Occipital lobe (tissue), 2 donors: ENCODE measurements around the gene BMP3. TPM values are rescaled to one million over a fixed set of nuclear protein-coding genes. Genes with fewer than 3 reads are reported as not detected.
"Not testable (repeated sequence)": the region's sequence is repeated elsewhere in the genome, so short reads cannot be mapped to it uniquely, and the experiment has no call there.

ENCODE experiments used
- DNase-seq: peaks from one replicate; lab custom pipeline; 2025; lab: John Stamatoyannopoulos, UW
- total RNA-seq: library from RNA; depleted of rRNA; stranded (reverse); fragments of >200 nt; gene quantifications from one replicate; pipeline ENCODE4 v1.2.3, GENCODE V29; 2014

Gene BMP3, protein sequence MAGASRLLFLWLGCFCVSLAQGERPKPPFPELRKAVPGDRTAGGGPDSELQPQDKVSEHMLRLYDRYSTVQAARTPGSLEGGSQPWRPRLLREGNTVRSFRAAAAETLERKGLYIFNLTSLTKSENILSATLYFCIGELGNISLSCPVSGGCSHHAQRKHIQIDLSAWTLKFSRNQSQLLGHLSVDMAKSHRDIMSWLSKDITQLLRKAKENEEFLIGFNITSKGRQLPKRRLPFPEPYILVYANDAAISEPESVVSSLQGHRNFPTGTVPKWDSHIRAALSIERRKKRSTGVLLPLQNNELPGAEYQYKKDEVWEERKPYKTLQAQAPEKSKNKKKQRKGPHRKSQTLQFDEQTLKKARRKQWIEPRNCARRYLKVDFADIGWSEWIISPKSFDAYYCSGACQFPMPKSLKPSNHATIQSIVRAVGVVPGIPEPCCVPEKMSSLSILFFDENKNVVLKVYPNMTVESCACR
- total RNA-seq: 6.2 TPM

DNA sequence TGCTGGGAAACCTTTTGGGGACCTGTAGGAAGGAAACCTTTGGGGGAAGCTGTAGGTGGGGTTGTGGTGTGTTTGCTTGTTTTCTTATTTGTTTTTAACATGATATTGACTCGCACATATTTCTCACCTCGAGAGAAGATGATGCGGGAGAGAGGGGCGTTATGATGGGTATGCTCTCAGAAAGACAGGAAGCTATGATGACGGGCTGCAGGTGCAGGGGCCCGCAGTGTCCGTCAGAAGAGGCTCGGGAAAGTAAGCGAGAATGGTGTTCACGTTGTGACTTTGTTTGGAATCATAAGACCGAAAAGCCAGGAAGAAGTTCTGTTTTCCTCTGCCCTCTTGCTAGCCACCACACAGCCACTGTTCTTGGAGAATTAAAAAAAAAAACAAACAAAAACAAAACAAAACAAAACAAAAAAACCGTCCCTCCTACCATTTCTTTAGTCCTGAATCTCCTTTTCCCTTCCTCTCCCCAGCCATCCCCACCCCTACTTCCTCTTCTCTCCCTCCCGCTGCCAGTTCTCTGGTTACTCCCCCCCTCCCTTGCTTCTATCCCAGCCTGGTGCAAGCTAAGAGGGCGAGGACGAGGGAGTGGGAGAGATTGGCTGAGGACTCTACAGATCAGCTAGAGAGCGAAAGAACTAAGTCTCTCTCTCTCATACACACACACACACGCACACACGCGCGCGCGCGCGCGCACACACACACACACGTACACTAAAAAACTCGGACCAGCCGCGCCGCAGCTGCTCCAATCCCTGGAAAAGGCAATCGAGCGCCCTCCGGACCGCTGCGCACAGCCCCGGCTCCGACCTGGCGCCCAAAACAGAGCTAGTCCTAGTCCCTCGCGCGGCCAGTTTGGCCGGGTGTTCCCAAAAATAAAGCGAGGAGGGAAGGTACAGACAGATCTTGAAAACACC is at the start of gene BMP3:
Gene BMP3, plus strand, starts transcription at position 648 of the 920 bp plus-strand sequence. CDS start 577 bp downstream, outside the sequence.
- DNase-seq: no peak

DNA sequence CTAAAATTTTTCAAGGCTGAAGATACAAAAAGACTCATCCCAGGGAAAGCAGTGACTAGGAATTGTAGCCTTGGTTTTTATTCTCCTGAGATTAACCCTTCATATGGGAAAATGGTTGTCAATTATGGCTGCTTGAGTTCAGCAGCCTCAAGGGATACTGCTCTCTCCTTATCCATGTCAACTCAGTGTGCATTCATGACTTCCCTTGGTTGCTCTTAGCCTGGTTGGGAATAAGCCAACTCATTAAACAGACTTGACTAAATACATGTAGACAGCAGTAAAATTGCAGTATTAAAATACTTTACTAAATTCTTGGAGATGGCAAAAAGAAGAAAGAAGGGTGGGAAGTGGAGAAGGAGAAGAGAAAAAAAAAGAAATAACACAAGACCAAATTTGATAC is 44.5 kb upstream of the BMP3 start:
- DNase-seq: no peak

DNA sequence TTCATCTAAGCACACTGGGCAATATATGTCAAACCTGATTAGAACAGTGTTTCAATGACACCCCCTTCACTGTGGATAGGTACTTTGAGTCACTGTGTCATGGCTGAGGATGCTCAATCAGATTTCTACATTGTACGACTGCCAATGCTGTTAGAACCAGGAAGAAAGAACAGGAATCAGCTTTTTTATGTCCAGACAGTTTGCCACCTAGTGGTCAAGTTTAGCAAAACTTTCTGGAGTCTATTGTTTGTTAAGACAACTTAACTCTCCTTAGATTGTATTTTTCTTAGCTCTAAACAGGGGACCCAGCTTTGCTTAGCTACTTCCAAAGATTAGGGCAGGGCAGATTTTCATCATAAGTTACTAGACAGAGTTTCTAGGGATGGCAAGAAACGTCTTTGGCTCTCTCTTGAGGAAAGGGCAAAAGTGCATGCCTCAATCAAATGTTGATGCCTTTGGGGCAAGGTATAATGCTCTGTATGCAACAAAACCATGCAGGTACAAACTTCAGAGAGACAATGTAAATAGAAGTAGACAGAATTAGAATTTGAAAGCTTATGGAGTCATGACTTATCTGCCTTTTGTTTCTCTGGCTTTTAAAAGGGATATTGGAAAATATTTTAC is 40.5 kb upstream of the BMP3 start:
- no peak for DNase-seq

DNA sequence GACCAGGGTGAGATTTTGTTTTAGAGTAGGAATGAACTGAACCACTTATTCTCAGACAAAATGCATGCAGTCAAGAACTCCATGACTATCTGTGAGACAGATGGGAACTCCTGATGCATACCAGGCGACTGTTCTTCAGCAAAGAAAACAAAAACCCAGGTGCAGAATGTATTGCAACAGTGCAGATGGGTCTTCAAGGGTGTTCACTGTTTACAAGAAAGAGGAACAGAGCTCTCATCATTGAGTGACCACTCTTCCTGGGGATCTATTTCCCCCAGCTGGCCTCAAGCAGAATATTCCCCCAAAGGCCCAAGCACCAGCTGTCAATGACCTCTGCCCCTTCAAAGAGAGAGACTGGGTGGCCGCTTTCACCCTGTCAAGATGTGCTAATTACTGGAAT is 39.7 kb upstream of the BMP3 start:
- DNase-seq: no peak

DNA sequence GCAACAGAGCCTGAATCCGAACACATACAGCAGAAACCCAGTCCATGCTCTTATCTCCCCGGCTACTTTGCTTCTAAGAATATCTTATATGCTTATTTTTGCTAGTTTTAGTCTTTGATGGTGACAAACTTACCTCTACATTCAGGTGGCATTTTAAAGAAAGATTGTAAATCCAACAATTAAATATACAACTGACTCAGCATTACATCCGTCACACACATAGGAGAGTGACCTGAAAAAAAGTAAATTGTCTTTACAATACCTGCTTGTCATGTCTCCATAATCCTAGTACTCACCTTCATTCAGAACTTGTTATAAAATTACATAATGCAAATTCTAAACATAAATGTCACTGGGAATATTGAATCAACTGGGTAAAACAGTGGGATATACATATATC is 30.6 kb upstream of the BMP3 start:
- DNase-seq: no peak

DNA sequence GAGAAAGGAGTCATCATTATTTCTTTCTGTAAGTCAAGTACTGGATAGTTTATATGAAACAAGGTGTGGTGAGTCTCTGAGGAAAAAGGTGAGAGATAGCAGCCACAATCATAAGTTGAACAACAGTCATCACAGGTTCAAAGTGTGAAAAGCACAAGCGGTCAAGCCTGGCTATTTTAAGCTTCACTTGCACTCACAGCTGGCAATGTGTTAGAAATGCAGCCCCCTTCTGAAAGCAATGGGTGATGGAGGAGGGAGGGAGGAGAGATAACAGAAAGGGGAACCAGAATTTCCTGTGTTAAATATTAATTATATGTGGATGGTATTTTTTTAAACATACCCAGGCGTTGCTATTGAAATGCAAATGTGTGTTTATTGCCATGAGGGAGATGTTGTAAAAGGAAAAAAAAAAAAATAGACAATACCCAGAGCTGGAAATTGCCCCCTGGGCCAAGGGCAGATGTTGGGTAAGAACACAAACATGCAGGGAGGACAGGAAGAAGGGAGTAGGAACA is 26.9 kb upstream of the BMP3 start:
- no peak for DNase-seq

DNA sequence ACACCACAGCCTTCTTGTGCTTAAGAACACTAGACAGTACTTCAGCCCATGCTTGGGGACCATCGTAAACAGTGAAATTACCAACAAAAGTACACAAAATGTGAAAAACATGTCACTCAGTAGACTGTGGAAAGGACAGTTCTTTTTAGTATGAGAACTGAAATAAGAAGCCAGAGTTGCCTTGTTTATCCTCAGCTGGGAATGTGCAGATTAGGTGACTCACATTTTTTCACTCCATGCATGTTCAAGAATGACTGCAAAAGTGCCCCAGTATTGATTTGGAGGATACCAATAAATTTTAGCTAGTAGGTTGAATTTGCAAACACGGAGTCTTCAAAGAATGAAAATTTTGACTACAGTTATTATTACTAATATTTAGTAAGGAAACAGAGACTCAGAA is 23.1 kb upstream of the BMP3 start:
- DNase-seq: no peak

DNA sequence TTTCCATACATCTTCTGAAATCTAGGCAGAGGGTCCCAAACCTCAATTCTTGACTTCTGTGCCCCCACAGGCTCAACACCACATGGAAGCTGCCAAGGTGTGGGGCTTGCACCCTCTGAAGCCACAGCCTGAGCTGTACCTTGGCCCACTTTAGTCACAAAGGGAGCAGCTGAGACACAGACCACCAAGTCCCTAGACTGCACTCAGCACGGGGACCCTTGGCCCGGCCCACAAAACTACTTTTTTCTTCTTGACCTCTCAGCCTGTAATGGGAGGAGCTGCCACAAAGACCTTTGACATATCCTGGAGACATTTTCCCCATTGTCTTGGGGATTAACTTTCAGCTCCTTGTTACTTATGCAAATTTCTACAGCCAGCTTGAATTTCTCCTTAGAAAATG is 13.9 kb upstream of the BMP3 start:
- not testable (repeated sequence) for DNase-seq

DNA sequence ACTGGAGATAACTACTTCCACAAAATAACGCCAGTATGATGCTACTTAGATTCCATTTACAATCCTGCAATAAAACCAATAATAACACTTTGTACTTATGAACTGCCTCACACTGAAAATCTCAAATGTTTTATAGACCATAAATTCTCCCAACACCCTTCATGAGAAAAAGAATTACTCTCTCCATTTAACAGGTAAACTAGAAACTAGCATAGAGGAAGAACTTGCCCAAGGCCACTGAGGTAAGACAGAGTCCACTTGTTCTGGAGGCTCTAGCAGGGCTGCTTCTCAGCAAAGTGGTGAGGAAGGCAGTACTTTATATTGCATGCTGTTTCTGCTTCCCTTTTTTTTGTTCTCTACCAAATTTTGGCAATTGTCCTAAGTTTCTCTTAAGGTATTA is 11.5 kb upstream of the BMP3 start:
- DNase-seq: no peak

DNA sequence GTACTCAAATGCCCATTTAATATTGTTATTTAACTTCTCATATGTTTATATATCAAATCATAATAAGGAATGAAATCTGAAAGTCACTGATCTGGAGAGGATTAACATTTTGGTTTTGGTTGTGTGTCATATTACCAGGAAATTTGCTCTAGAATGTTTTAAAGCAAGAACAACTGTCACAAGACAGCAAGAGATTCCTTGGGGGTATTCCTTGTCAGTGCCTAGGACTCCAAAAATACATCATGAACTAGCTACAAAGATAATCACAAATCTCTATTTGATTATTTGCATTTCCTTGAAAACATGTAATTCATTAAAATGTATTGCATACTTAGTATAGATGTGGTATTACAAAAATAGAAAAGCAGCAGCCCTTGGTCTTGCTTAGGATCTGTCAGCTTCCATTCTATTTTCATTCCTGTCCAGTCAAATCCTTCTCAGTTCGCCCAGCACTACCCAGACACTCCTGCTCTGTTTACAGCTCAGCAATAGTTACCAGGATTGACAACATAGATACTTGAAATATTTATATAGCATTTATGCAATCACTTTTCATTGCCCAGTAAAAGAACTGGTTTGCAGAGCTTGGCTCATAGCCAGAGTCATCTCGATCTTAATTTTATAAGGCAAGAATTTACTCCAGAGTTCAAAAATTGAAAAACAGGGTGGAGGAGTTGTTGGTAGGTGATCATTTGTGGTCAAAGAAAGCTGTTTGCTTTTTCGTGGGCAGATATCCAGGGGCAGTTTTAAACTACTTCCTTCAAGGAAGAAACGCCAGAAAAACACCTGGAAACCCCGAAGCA is 9.2 kb upstream of the BMP3 start:
- no peak for DNase-seq

DNA sequence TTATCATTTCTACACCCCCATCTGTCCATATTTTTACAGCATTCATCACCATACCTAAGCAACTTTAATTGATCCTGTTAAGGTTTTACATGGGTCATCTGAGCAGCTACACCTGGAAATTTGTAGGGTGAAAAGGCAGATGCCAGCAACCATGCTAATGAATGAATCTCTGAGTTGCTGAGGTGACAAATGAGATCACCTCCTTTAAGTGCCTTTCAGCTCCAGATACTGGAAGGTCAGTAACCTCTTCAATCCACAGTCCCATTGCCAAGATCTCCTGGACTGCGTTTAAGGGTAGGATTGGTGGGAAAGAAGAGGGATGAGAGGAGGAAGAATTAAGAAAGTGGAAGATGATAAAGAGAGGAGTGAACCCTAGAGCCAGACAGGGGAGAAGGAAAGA is 8.5 kb upstream of the BMP3 start:
- no peak for DNase-seq

DNA sequence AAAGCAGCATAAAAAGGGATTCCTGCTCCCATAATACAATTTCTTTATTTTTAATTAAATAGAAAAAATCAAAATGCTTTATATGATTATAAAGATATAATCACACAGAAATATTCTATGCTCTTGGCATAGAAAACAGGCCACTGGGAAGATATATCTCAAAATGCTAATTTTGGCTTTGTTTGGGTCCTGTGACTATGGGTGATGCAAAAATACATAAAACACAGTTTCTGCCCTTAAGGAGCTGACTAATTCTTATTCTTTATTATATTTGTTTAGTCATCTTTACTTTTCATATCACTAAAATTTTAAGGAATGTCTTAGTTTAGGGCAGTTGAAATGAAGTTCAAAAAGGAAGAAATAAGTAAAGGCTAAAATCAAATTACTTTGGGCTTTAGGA is 7.0 kb upstream of the BMP3 start:
- no peak for DNase-seq

DNA sequence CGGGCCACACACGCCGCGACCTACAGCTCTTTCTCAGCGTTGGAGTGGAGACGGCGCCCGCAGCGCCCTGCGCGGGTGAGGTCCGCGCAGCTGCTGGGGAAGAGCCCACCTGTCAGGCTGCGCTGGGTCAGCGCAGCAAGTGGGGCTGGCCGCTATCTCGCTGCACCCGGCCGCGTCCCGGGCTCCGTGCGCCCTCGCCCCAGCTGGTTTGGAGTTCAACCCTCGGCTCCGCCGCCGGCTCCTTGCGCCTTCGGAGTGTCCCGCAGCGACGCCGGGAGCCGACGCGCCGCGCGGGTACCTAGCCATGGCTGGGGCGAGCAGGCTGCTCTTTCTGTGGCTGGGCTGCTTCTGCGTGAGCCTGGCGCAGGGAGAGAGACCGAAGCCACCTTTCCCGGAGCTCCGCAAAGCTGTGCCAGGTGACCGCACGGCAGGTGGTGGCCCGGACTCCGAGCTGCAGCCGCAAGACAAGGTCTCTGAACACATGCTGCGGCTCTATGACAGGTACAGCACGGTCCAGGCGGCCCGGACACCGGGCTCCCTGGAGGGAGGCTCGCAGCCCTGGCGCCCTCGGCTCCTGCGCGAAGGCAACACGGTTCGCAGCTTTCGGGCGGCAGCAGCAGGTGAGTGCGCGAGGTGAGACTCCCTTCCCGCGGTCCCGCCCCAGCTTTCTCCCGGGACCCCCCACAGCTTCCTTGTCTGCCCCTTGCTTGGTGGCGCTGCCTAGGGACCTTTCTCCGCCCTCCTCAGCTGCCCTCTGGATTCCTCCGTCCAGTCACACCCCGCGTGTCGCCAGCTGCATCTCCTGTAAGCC is 678 bp downstream of the BMP3 start:
- no peak for DNase-seq

DNA sequence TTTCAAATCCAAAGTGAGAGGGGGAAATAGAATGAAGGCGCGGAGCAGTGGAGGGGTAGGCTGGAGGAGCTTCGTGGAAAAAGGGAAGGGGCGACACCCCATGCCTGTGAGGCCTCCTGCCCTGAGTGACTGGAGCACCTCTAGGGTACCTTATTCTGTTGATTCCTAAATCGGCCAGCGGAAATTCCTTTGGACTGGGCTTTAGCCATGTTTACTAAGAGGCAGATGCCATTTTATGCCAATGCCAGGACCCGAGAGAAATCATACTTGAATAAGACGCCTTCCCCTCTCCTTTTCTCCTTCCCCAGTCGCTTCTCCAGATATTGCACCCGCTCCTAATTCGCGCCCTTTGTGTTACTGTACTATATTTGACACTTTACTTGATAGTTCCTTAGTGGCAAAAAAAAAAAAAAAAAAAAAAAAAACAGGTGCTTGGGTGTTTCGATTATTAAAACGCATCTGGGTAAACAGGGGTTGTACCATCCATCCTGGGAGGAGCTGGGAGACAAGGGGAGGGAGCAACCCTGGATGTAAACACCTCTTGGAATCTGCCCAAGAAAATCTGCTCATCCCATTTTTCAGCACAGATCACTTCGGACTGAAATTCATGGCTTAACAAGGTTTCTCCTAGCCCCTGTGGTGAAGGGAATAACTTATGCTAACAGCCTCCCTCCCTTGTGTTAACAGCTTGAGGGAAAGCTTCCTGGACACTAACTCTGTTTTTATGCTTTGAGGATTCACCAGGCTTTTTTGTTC is 1.5 kb downstream of the BMP3 start:
- DNase-seq: no peak

DNA sequence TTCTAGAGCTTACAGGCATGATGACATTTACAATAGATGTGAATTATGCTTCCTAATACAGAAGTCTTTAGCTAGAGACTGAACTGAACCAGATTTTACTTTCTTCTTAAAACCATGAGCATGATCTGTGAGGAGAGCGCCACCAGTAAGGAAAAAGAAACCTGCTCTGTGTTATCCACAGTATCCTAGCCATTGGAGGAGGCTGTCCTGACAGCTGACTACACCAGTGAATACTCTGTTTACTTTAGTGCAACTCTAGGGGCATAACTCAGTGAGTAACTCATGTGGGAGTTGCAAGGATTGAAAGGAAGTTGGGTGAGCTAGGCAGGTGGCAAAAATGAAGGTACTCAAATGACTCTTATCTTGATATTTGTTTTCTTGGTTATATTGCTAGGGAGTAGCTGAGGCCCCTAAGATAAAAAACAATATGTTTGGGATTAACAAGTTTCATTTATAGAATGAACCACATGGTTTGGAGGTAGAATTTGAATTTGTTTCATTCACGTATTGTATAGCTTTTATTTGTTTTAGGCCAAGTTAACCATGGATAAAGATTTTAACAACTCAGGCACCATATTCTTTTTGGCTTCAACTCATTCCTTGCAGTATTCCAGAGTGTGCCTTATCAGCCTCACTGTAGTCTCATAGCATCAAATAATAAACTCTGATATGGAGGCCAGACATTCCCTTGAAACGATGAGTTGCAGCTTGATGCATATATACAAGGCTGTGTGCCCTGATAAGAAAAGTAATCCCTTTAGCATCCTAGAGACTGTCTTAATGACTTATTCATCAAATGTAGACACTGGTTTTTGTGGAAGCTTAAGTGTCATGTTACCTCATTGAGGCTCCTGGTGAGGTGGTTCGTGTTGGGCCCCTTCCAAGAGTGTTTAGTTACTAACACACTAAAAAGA is 2.5 kb downstream of the BMP3 start:
- no peak for DNase-seq

DNA sequence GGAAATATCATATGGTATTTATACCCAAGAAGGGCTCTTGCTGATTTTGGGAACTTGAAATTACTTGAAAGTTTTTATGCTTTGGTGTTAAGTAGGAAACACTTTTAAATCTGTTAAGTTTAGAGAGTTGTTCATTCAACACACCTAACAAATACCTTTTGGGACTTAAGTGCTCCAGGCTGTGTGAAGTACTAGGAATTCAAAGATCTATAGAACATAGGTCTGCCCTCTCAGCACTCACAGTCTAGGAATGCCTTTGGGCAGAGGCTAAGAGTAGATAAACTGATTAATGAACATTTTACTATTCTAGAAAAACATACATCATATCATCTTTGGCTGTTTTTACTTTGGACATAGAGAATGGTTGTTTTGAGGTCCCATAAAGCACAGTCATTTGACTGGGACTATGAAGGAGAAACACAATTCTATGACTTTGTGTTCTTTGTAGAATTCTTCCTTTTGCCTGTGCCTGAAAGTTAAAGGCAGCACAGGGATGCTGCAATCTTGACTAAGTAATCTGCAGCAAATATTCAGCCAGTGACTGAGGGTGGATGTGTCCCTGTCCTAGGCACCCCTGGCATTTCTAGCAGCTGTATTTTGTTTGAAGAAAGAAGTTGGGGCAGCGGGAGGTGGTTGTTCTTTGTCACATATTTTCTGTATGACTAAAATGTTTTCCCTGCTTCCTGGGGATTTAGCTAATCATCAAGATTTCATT is 8.3 kb downstream of the BMP3 start:
- no peak for DNase-seq

DNA sequence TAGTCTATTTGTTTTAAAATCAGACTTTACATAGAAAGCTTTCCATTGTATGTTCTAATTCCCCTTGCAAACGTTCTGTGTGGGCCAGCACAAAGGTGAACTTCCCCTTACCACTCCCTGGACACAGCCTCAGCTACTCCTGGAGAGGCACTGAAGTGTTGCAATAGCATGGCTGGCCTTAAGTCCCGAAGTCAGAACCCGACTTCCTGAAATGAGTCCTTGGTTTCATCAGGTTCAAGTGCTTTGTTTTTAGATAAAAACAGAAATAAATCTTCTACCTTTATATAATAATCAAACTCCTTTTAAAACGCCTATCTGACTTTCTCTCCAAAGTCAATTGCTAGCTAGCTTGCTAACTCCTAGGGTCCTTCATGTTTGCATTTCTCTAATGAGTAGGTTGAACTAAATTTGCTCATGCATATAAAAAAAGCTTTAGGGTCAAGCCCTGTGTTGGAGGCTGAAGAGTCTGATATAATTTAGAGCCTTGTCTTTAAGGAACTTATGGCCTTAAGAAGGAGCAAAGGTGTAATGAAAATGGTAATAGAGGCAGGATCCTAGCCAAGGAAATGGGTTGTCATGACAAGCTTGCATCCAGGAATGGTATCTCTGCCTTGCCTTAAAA is 9.0 kb downstream of the BMP3 start:
- no peak for DNase-seq
